Prostate gland (tissue), 2 donors: Measurements from ENCODE around the gene GZMM. TPM values are rescaled to one million over a fixed set of nuclear protein-coding genes. Genes with fewer than 3 reads are reported as not detected.

ENCODE experiments used
- DNase-seq: peaks from one replicate; pipeline ENCODE4 v3.0.0-alpha.2; 2019; ENCODE audit warnings: low spot score
- H3K27ac ChIP-seq, 2 donors: fragments of 200-600 bp; sonication (generic); 2 replicates each; pipeline ENCODE4 v1.5.1; 2017 to 2019
- H3K27me3 ChIP-seq: fragments of 200-600 bp; sonication (generic); replicated peaks from 2 replicates; pipeline ENCODE4 v1.5.1; 2019; ENCODE audit not compliant: insufficient read depth
- H3K36me3 ChIP-seq, 2 donors: fragments of 200-600 bp; sonication (generic); 1 replicate in 1 of 2; 2 replicates in 1 of 2; pipeline versions ENCODE4 v1.5.1 to v1.8.1; 2017 to 2019
- H3K4me1 ChIP-seq: fragments of 200-600 bp; sonication (generic); replicated peaks from 2 replicates; pipeline ENCODE4 v1.5.1; 2019
- H3K4me3 ChIP-seq, 2 donors: fragments of 200-600 bp; sonication (generic); 2 replicates each; pipeline ENCODE4 v1.5.1; 2017 to 2019
- H3K9me3 ChIP-seq: fragments of 200-600 bp; sonication (generic); 2 replicates; pipeline ENCODE4 v1.5.1; 2017
- POLR2A ChIP-seq: fragments of 450-650 bp; IDR thresholded peaks from one replicate; pipeline ENCODE4 v1.6.1; 2016; ENCODE audit warnings: antibody characterized with exemption, mild to moderate bottlenecking
- POLR2AphosphoS5 ChIP-seq: sonication (generic); formaldehyde crosslinking; IDR thresholded peaks from one replicate; pipeline ENCODE4 v1.6.1; 2017; ENCODE audit warnings: antibody characterized with exemption
- WGBS: methylation state at CpG from one replicate; pipeline ENCODE4 v1.1.5; 2018; 5-methylcytosine and 5-hydroxymethylcytosine counted together
- intact Hi-C: fragments of 100-400 bp; cut with DNase I; formaldehyde crosslinking; loops from one replicate; pipeline ENCODE4 v1.14.2; 2022
- total RNA-seq, 2 donors: library from RNA; depleted of rRNA; stranded (reverse); fragments of >200 nt; gene quantifications; one replicate each; pipeline ENCODE4 v1.1.0, GENCODE V29; 2016
- TF ChIP-seq, protein P1 (sequence below), 4 experiments: fragments of 200-600 bp in 2 of 4; fragments of 450-650 bp in 2 of 4; sonication (generic) in 2 of 4; IDR thresholded peaks; 1 replicate in 3 of 4; 2 replicates in 1 of 4; pipeline ENCODE4 v1.5.1; 2016 to 2019; ENCODE audit warnings: antibody characterized with exemption in 4 of 4, mild to moderate bottlenecking in 2 of 4, moderate library complexity in 2 of 4

Gene GZMM
- under 1 TPM in 1 of 2 donors, not detected in 1; 0.68 TPM for total RNA-seq

DNA sequence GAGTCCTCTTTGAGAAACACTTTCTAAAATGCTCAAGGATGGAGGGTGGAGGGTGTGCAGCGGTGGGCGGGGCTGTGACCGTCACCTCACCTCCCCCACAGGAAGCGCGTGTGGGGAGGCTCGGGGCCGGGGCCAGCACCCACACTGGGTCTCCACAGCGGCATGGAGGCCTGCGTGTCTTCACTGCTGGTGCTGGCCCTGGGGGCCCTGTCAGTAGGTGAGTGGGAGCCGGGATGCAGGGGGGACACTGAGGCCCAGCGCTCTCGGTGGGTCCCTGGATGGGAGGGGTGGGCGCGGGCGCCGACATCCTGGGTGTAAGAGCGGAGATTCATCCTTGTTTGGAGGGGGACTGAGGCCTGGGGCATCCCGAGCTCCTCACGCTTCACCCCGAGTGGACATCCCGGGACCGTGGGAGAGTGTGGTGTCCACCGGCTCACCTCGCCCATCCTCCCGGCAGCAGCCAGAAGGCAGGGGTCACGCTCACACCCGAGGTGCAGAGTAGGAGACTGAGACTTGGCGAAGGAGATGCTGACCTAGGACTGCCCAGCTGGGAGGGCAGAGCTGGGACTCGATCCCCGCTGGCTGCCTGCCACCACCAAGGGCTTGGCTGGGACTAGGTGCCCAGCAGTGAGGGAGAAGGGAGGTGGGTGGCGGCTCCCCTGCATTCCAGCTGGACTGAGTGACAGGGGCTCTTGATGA is at the start of gene GZMM:
Gene GZMM (plus strand): TSS at position 144 of the 699 bp plus-strand sequence. CDS start 19 bp downstream, at position 163.
- Histone ChIP-seq H3K36me3 (peaks cover 0 to 12% of the 10 kb centered on the region in 2 donors), H3K4me1 (no peaks in the 10 kb centered on the region), H3K9me3 (no peaks in the 10 kb centered on the region), H3K4me3 (no peak within 1 kb of the TSS), H3K27ac (no peak within 1 kb of the TSS), H3K27me3 (no peaks in the 10 kb centered on the region)
- WGBS: 61% methylated on average over 31 of the region's 31 CpGs
- intact Hi-C loops: no loop called here
- TF ChIP-seq POLR2AphosphoS5 (no peak), POLR2A (no peak)
- TF ChIP-seq, protein P1, sequence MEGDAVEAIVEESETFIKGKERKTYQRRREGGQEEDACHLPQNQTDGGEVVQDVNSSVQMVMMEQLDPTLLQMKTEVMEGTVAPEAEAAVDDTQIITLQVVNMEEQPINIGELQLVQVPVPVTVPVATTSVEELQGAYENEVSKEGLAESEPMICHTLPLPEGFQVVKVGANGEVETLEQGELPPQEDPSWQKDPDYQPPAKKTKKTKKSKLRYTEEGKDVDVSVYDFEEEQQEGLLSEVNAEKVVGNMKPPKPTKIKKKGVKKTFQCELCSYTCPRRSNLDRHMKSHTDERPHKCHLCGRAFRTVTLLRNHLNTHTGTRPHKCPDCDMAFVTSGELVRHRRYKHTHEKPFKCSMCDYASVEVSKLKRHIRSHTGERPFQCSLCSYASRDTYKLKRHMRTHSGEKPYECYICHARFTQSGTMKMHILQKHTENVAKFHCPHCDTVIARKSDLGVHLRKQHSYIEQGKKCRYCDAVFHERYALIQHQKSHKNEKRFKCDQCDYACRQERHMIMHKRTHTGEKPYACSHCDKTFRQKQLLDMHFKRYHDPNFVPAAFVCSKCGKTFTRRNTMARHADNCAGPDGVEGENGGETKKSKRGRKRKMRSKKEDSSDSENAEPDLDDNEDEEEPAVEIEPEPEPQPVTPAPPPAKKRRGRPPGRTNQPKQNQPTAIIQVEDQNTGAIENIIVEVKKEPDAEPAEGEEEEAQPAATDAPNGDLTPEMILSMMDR (IDR thresholded peaks at IDR 0.05): no peak
- no peak for DNase-seq

DNA sequence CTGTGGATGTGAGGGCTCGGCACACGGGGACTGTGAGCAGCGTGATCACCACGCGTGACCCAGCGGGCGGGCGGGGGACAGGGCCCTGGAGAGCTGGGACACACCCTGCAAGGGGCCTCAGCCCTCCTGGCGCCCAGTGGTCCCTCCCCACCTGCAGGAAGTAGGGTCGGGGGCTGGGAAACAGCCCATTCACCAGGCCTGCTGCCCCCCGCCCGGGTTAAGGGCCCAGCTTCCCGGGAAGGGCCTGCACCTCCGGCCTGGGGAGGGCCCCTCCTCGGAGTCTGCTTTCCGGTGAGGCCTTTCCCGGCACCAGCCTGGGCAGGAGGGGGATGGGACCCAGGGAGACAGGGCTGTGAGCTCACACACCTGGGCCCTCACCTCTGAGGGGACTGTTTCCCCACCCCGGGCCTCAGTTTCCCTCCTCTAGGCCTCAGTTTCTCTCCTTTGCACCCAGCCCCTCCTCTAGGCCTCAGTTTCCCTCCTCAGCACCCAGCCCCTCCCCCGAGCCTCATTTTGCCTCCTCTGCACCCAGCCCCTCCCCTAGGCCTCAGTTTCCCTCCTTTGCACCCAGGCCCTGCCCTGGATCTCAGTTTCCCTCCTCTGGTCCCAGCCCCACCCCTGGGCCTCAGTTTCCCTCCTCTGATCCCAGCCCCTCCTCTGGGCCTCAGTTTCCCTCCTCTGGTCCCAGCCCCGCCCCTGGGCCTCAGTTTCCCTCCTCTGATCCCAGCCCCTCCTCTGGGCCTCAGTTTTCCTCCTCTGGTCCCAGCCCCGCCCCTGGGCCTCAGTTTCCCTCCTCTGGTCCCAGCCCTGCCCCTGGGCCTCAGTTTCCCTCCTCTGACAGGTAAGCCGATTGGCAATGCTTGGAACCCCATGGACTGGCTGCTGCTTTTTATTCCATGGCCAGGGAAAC is 49.4 kb upstream of the GZMM start:
- DNase-seq: no peak
- intact Hi-C loops: no loop called here
- TF ChIP-seq POLR2AphosphoS5: no peak
- no peak for TF ChIP-seq POLR2A
- TF ChIP-seq, protein P1 (IDR thresholded peaks at IDR 0.05): no peak
- Histone ChIP-seq H3K4me1 (no peaks in the 10 kb centered on the region), H3K27me3 (peaks cover 10% of the 10 kb centered on the region), H3K36me3 (no peaks in the 10 kb centered on the region), H3K9me3 (no peaks in the 10 kb centered on the region), H3K27ac (no peak overlapping the region), H3K4me3 (no peak overlapping the region)
- WGBS: 45% methylated on average over 22 of the region's 22 CpGs

DNA sequence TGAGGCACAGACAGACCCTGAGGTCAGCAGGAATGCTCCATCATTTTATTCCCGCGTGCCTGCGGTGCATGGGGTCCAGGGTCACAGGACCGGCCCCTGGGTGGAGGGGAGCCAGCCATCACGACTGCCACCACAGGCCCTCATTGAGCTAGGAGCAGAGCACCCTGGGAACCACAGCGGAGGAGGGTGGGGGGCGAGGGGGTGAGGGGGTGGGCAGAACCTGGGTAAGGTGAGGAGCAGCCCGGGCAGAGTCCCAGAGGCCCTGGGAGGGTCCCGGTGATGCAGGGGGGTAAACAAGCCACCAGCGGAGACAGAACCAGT is 48.8 kb upstream of the GZMM start:
- 44% methylated on average over 10 of the region's 10 CpGs for WGBS
- intact Hi-C loops: no loop called here
- Histone ChIP-seq H3K4me1 (no peaks in the 10 kb centered on the region), H3K27me3 (peaks cover 10% of the 10 kb centered on the region), H3K4me3 (no peak overlapping the region), H3K36me3 (no peaks in the 10 kb centered on the region), H3K27ac (no peak overlapping the region), H3K9me3 (no peaks in the 10 kb centered on the region)
- TF ChIP-seq, protein P1 (IDR thresholded peaks at IDR 0.05): no peak
- TF ChIP-seq POLR2A (no peak), POLR2AphosphoS5 (no peak)
- DNase-seq: no peak

DNA sequence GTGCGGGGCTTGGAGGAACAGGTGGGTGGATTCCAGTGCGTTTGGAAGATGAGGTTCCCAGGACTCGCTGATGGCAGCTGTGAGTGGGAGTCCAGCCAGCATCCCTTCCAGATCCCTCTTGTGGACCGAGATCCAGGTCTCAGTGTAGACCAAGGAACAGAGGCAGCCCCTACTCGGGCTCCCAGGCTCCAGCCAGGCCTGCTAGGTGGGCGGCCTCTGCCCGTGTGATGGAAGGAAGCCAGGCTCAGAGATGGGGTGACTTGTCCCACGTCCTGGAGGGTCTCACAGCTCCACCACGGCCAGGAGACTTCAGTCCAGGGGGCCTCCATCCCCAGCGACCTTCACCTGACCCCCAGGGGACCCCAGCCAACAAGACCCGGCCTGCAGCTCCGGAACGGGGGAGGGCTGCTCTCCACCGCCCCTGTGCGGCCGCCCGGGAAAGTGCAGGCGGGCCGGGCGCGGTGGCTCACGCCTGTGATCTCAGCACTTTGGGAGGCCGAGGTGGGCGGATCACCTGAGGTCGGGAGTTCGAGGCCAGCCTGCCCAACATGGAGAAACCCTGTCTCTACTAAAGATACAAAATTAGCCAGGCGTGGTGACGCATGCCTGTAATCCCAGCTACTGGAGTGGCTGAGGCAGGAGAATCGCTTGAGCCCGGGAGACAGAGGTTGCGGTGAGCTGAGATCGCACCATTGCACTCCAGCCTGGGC is 48.3 kb upstream of the GZMM start:
- TF ChIP-seq, protein P1 (IDR thresholded peaks at IDR 0.05): peak in 3 of 4 experiments; percentile 21 to 60 (median 33)
- TF ChIP-seq POLR2A: no peak
- TF ChIP-seq POLR2AphosphoS5: no peak
- no peak overlapping the region for H3K4me3 ChIP-seq
- DNase-seq: no peak
- intact Hi-C loops: no loop called here
- no peaks in the 10 kb centered on the region for H3K36me3 ChIP-seq
- no peak overlapping the region for H3K27ac ChIP-seq
- H3K9me3 ChIP-seq: no peaks in the 10 kb centered on the region
- H3K27me3 ChIP-seq: peaks cover 10% of the 10 kb centered on the region
- 12% methylated on average over 32 of the region's 32 CpGs for WGBS
- H3K4me1 ChIP-seq: no peaks in the 10 kb centered on the region
